NCI-H510A (cell line): Measurements from ENCODE around the gene TIPIN.
"Not testable (repeated sequence)": the region's sequence is repeated elsewhere in the genome, so short reads cannot be mapped to it uniquely, and the experiment has no call there.

ENCODE experiments used
- DNase-seq: peaks from one replicate; lab custom pipeline; 2025; lab: John Stamatoyannopoulos, UW

Gene TIPIN

GRCh38 chr15:66356359-66357236 is at the start of gene TIPIN:
TSS of gene TIPIN (minus strand) at chr15:66356685. CDS start at chr15:66352947, 3,738 bp downstream.
- peak; percentile 79 for DNase-seq

GRCh38 chr15:66405615-66406014 is 49.1 kb upstream of the TIPIN start:
- no peak for DNase-seq

GRCh38 chr15:66405007-66405406 is 48.5 kb upstream of the TIPIN start:
- DNase-seq: no peak

GRCh38 chr15:66404532-66404931 is 48.0 kb upstream of the TIPIN start:
- DNase-seq: no peak

GRCh38 chr15:66404122-66404521 is 47.6 kb upstream of the TIPIN start:
- no peak for DNase-seq

GRCh38 chr15:66403323-66403722 is 46.8 kb upstream of the TIPIN start:
- no peak for DNase-seq

GRCh38 chr15:66402761-66403284 is 46.3 kb upstream of the TIPIN start:
- no peak for DNase-seq

- DNase-seq: no peak
These were observed 44.9 kb upstream of the TIPIN start for GRCh38 chr15:66401130-66402021.

- DNase-seq: no peak
These were observed 43.9 kb upstream of the TIPIN start for GRCh38 chr15:66400351-66400774.

- no peak for DNase-seq
These were observed 42.8 kb upstream of the TIPIN start for GRCh38 chr15:66399276-66399675.

GRCh38 chr15:66394915-66395314 is 38.4 kb upstream of the TIPIN start:
- DNase-seq: no peak

GRCh38 chr15:66394472-66394871 is 38.0 kb upstream of the TIPIN start:
- DNase-seq: no peak

- not testable (repeated sequence) for DNase-seq
These were observed 36.6 kb upstream of the TIPIN start for GRCh38 chr15:66393037-66393436.

GRCh38 chr15:66390678-66391077 is 34.2 kb upstream of the TIPIN start:
- no peak for DNase-seq

GRCh38 chr15:66389859-66390381 is 33.4 kb upstream of the TIPIN start:
- DNase-seq: no peak

- no peak for DNase-seq
These were observed 32.8 kb upstream of the TIPIN start for GRCh38 chr15:66389098-66389858.

- no peak for DNase-seq
These were observed 32.1 kb upstream of the TIPIN start for GRCh38 chr15:66388576-66388975.

- no peak for DNase-seq
These were observed 31.5 kb upstream of the TIPIN start for GRCh38 chr15:66388043-66388363.

GRCh38 chr15:66387163-66388042 is 30.9 kb upstream of the TIPIN start:
- no peak for DNase-seq
